GM20431 (cell line): ENCODE results near the gene F2RL3.
"Not testable (repeated sequence)": the region's sequence is repeated elsewhere in the genome, so short reads cannot be mapped to it uniquely, and the experiment has no call there.

Experiments
- in situ Hi-C: fragments of 300-500 bp; cut with MseI, MboI; formaldehyde crosslinking; loops from one replicate; pipeline ENCODE4 v1.15.0; 2020; ENCODE audit warnings: low sequenced_read_pairs; ENCODE audit not compliant: unreplicated experiment

F2RL3 gene

GRCh38 chr19:16874250-16874977 is 14.4 kb upstream of the F2RL3 start:
- in situ Hi-C loops = no loop called here

GRCh38 chr19:16874978-16875299 is 13.9 kb upstream of the F2RL3 start:
- in situ Hi-C loops = not testable (repeated sequence)

GRCh38 chr19:16875584-16876555 is 12.9 kb upstream of the F2RL3 start:
- in situ Hi-C loops = no loop called here

- in situ Hi-C loops = no loop called here
Measured at GRCh38 chr19:16876904-16877361, 11.9 kb upstream of the F2RL3 start.

GRCh38 chr19:16877581-16877980 is 11.2 kb upstream of the F2RL3 start:
- in situ Hi-C loops = no loop called here

GRCh38 chr19:16878181-16878965 is 10.4 kb upstream of the F2RL3 start:
- in situ Hi-C loops = no loop called here

- in situ Hi-C loops = no loop called here
Measured at GRCh38 chr19:16880884-16881554, 7.8 kb upstream of the F2RL3 start.

GRCh38 chr19:16882146-16882545 is 6.7 kb upstream of the F2RL3 start:
- in situ Hi-C loops = no loop called here

GRCh38 chr19:16883522-16883921 is 5.3 kb upstream of the F2RL3 start:
- in situ Hi-C loops = no loop called here

GRCh38 chr19:16885166-16885565 is 3.6 kb upstream of the F2RL3 start:
- in situ Hi-C loops = no loop called here

GRCh38 chr19:16886305-16886880 is 2.4 kb upstream of the F2RL3 start:
- in situ Hi-C loops = no loop called here

GRCh38 chr19:16887353-16888265 is 1.2 kb upstream of the F2RL3 start:
- in situ Hi-C loops = no loop called here

GRCh38 chr19:16889366-16889882 is 625 bp downstream of the F2RL3 start:
- in situ Hi-C loops = no loop called here

GRCh38 chr19:16889883-16890460 is 1.2 kb downstream of the F2RL3 start:
- in situ Hi-C loops = no loop called here

GRCh38 chr19:16890461-16891184 is 1.8 kb downstream of the F2RL3 start:
- in situ Hi-C loops = no loop called here

GRCh38 chr19:16891696-16892382 is 3.0 kb downstream of the F2RL3 start:
- in situ Hi-C loops = no loop called here

GRCh38 chr19:16892436-16892835 is 3.6 kb downstream of the F2RL3 start:
- in situ Hi-C loops = no loop called here
